K562 (cell line): Measurements from ENCODE around the gene ARHGAP26.

Experiments used
- ATF6 ChIP-seq: sonication (generic); formaldehyde crosslinking; IDR thresholded peaks from 2 replicates; pipeline ENCODE4 v1.4.0; 2020; ENCODE audit warnings: mild to moderate bottlenecking, missing genetic modification reagents
- ATF7 ChIP-seq: fragments of 450-650 bp; IDR thresholded peaks from 2 replicates; pipeline ENCODE4 v1.7.1; 2014; ENCODE audit warnings: mild to moderate bottlenecking, moderate library complexity
- CAMTA2 ChIP-seq: fragments of 250-450 bp; sonication (Bioruptor Pico); conservative IDR thresholded peaks from 2 replicates; pipeline ENCODE4 v1.5.1; 2022
- EP300 ChIP-seq: IDR thresholded peaks from 2 replicates; pipeline ENCODE4 v1.6.1; 2012; ENCODE audit warnings: low read length, improper control_type of control experiment
- ILF3 ChIP-seq: fragments of 450-650 bp; IDR thresholded peaks from 2 replicates; pipeline ENCODE4 v1.6.1; 2018; ENCODE audit warnings: antibody characterized with exemption, mild to moderate bottlenecking, moderate library complexity, borderline replicate concordance
- TBP ChIP-seq: optimal IDR thresholded peaks from 2 replicates; pipeline ENCODE3; 2011; ENCODE audit warnings: low read depth, low read length, improper control_type of control experiment

- no peak for TF ChIP-seq ATF6 (CRISPR knock-in tag)
- TF ChIP-seq ATF7: no peak
- TF ChIP-seq EP300: no peak
- TF ChIP-seq ILF3: no peak
- TF ChIP-seq TBP: no peak
- TF ChIP-seq CAMTA2 (CRISPR knock-in tag): no peak
Measured at GRCh38 chr5:143101725-143102386, 331.7 kb downstream of the ARHGAP26 start.
